Measurements from ENCODE around the gene C16orf96.

DNA sequence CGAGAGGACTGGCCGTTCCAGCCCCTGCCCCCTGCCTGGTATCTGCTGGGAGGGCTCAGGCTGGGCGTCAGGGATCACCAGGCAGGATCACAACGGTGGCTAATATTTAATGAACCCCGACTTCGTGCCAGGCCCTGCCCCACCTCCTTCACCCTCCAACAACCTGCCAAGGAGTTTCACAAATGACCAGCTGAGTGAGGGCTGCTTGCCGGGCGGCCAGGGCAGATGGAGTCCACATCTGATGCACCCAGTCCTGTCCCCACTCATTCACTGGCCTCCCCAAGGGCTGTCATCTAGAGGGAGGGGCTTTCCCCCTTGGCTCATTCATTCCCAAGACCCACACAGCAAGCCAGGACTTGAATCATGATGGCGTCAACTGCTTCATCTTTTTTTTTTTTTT, 41.0 kb downstream of the C16orf96 start:
- TF ChIP-seq, protein P1, sequence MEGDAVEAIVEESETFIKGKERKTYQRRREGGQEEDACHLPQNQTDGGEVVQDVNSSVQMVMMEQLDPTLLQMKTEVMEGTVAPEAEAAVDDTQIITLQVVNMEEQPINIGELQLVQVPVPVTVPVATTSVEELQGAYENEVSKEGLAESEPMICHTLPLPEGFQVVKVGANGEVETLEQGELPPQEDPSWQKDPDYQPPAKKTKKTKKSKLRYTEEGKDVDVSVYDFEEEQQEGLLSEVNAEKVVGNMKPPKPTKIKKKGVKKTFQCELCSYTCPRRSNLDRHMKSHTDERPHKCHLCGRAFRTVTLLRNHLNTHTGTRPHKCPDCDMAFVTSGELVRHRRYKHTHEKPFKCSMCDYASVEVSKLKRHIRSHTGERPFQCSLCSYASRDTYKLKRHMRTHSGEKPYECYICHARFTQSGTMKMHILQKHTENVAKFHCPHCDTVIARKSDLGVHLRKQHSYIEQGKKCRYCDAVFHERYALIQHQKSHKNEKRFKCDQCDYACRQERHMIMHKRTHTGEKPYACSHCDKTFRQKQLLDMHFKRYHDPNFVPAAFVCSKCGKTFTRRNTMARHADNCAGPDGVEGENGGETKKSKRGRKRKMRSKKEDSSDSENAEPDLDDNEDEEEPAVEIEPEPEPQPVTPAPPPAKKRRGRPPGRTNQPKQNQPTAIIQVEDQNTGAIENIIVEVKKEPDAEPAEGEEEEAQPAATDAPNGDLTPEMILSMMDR (IDR thresholded peaks at IDR 0.05 in 8 of 11, conservative IDR thresholded peaks at IDR 0.05 in 3 of 11): no peak
- no peak for TF ChIP-seq POLR2A (IDR thresholded peaks at IDR 0.05)

Data from spleen (tissue), 7 donors.